A549 (cell line): ENCODE results near the gene COG7.

ENCODE experiments used
- BHLHE40 ChIP-seq: IDR thresholded peaks from 2 replicates; pipeline ENCODE4 v1.6.1; 2012; ENCODE audit warnings: low read depth, low read length, inconsistent platforms
- CTCF ChIP-seq: fragments of >200 bp; sonication (Bioruptor Twin); formaldehyde crosslinking; IDR thresholded peaks from 3 replicates; pipeline ENCODE4 v1.5.1; 2016
- EHF ChIP-seq: fragments of 250-450 bp; sonication (Bioruptor Pico); IDR thresholded peaks from 2 replicates; pipeline ENCODE4 v1.5.0; 2020; ENCODE audit warnings: mild to moderate bottlenecking
- JUNB ChIP-seq: fragments of >200 bp; sonication (Bioruptor Twin); formaldehyde crosslinking; IDR thresholded peaks from 2 replicates; pipeline ENCODE4 v1.6.1; 2016
- POLR2A ChIP-seq: IDR thresholded peaks from 2 replicates; pipeline ENCODE4 v1.6.1; 2012; ENCODE audit warnings: mild to moderate bottlenecking, low read length
- TP53 ChIP-seq: fragments of 250-450 bp; sonication (Bioruptor Pico); IDR thresholded peaks from 2 replicates; pipeline ENCODE4 v1.5.0; 2021; ENCODE audit warnings: mild to moderate bottlenecking, moderate library complexity

- TF ChIP-seq CTCF (no peak), BHLHE40 (no peak), JUNB (no peak), POLR2A (no peak), TP53 (no peak), EHF (CRISPR knock-in tag) (no peak)
Observed at GRCh38 chr16:23420011-23420410, 33.0 kb downstream of the COG7 start.
